GM23338 (cell line): Measurements from ENCODE around the gene PLXND1. TPM values are rescaled to one million over a fixed set of nuclear protein-coding genes. Genes with fewer than 3 reads are reported as not detected.

Experiments
- CREB1 ChIP-seq: fragments of 250-450 bp; sonication (Bioruptor Pico); IDR thresholded peaks from 2 replicates; pipeline ENCODE4 v1.5.0; 2020; ENCODE audit warnings: low read depth, mild to moderate bottlenecking, moderate library complexity
- EZH2 ChIP-seq: fragments of 200-600 bp; sonication (generic); IDR thresholded peaks from one replicate; pipeline ENCODE4 v1.8.0; 2017; ENCODE audit warnings: antibody characterized with exemption, mild to moderate bottlenecking, low read depth; ENCODE audit not compliant: unreplicated experiment
- NANOG ChIP-seq: IDR thresholded peaks from 2 replicates; pipeline ENCODE4 v1.6.1; 2016; ENCODE audit warnings: antibody characterized with exemption, borderline replicate concordance
- POLR2AphosphoS5 ChIP-seq: IDR thresholded peaks from 2 replicates; pipeline ENCODE4 v1.6.1; 2016; ENCODE audit warnings: antibody characterized with exemption, low read depth
- STAT1 ChIP-seq: IDR thresholded peaks from one replicate; pipeline ENCODE4 v1.6.1; 2016; ENCODE audit warnings: antibody characterized with exemption; ENCODE audit not compliant: unreplicated experiment
- ZNF114 ChIP-seq: fragments of 250-450 bp; sonication (Bioruptor Pico); IDR thresholded peaks from 2 replicates; pipeline ENCODE4 v1.5.0; 2020; ENCODE audit warnings: mild to moderate bottlenecking, moderate library complexity
- ZNF331 ChIP-seq: fragments of 250-450 bp; sonication (Bioruptor Pico); IDR thresholded peaks from 2 replicates; pipeline ENCODE4 v1.5.0; 2020; ENCODE audit warnings: low read depth, mild to moderate bottlenecking, moderate library complexity
- ZNF462 ChIP-seq: fragments of 250-450 bp; sonication (Bioruptor Pico); IDR thresholded peaks from 2 replicates; pipeline ENCODE4 v1.5.0; 2020; ENCODE audit warnings: mild to moderate bottlenecking, moderate library complexity
- polyA plus RNA-seq: library from polyadenylated mRNA; unstranded; fragments of >200 nt; fragmentation: Nextera tagmentation; extraction: Ambion mirVana; gene quantifications from 2 replicates; pipeline ENCODE4 v1.2.1, GENCODE V29; 2016
- total RNA-seq: library from RNA; depleted of rRNA; stranded (reverse); fragments of >200 nt; shearing (Covaris generic); gene quantifications from 2 replicates; pipeline ENCODE4 v1.2.3, GENCODE V29; 2014
- TF ChIP-seq, protein P1 (sequence below), 2 experiments: fragments of 200-600 bp in 1 of 2; sonication (generic) in 1 of 2; conservative IDR thresholded peaks; 2 replicates each; pipeline versions ENCODE4 v1.5.1 to v1.6.1; 2016 to 2017; ENCODE audit warnings: antibody characterized with exemption in 2 of 2, low read depth in 2 of 2, mild to moderate bottlenecking in 2 of 2, moderate library complexity in 1 of 2

PLXND1 gene
- total and polyA plus RNA-seq, 2 experiments from 2014 or later, result 13.3 to 60.4 TPM

DNA sequence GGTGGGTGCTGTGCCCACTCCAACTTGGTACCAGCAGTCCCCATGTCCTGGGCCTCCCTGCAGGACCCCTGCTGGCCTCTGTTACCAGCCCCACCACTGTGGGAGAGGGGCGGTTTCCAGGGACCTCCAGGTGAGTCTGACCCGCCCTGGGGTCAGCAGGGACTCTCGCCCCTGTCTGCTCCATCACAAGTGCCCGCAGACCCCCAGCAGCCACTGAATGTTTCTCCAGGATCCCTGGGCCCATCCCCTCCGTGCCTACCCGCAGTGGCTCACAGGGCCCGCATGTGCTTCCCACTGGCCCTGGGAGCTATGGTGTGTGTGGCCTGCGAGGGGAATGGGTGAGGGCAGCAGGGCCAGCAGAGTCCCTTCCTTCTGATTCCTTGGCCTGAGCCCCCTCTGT lies 87.9 kb downstream of the PLXND1 start (continued):
- TF ChIP-seq ZNF462 (CRISPR knock-in tag) (no peak), EZH2 (no peak), ZNF114 (CRISPR knock-in tag) (no peak), NANOG (no peak), CREB1 (CRISPR knock-in tag) (no peak), POLR2AphosphoS5 (no peak), STAT1 (no peak), ZNF331 (CRISPR knock-in tag) (no peak)
- TF ChIP-seq, protein P1, sequence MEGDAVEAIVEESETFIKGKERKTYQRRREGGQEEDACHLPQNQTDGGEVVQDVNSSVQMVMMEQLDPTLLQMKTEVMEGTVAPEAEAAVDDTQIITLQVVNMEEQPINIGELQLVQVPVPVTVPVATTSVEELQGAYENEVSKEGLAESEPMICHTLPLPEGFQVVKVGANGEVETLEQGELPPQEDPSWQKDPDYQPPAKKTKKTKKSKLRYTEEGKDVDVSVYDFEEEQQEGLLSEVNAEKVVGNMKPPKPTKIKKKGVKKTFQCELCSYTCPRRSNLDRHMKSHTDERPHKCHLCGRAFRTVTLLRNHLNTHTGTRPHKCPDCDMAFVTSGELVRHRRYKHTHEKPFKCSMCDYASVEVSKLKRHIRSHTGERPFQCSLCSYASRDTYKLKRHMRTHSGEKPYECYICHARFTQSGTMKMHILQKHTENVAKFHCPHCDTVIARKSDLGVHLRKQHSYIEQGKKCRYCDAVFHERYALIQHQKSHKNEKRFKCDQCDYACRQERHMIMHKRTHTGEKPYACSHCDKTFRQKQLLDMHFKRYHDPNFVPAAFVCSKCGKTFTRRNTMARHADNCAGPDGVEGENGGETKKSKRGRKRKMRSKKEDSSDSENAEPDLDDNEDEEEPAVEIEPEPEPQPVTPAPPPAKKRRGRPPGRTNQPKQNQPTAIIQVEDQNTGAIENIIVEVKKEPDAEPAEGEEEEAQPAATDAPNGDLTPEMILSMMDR (conservative IDR thresholded peaks at IDR 0.05; ENCODE audit: low read depth in 2 of 2), result no peak
